CD4-positive, alpha-beta T cell treated with Interleukin-17A for 1 hour (primary cell): ENCODE data around the gene OR5A2.
"Not testable (repeated sequence)": the region's sequence is repeated elsewhere in the genome, so short reads cannot be mapped to it uniquely, and the experiment has no call there.

ENCODE experiments used
- DNase-seq: peaks from one replicate; pipeline ENCODE4 v3.0.0-alpha.2; 2020

OR5A2 gene

DNA sequence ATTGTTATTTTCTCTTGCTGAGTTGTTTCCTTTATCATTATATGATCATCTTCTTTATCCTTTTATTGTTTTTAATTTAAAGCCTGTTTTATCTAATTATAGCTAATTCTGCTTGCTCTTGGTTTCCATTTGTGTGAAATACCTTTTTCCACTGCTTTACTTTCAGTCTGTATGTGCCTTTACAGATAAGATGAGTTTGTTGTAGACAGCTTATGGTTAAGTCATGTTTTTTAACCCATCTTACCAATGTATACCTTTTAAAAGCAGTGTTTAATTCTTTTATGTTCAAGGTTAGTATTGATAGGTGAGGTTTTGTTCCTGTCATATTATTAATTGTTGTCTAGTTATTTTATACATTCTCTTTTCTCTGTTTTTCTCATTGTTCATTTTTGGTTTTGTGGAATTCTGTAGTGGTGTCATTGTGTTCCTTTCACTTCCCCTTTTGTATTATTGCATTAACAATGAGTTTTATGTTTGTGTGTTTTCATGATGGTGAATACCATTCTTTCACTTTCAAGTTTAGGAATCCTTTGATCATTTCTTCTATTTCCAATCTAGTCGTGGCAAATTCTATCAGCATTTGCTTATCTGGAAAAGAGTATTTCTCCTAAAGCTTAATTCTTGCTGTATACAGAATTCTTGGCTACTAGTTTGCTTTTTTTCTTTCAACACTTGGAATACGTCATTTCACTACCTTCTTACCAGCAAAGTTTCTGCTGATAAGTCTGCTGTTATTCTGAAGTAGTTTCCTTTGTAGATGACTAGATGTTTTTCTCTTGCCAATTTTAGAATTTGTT lies 45.8 kb downstream of the OR5A2 start:
- DNase-seq: no peak

DNA sequence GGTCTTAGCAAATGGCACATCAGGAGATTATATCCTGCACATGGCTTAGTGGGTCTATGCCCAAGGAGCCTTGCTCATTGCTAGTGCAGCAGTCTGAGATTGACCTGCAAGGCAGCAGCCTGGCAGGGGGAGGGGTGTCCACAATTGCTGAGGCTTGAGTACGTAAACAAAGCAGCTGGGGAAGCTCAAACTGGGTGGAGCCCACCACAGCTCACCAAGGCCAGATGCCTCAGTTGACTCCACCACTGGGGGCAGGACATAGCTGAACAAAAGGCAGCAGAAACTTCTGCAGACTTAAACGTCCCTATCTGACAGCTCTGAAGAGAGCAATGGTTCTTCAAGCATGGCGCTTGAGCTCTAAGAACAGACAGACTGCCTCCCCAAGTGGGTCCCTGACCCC lies 53.9 kb downstream of the OR5A2 start:
- DNase-seq: not testable (repeated sequence)

DNA sequence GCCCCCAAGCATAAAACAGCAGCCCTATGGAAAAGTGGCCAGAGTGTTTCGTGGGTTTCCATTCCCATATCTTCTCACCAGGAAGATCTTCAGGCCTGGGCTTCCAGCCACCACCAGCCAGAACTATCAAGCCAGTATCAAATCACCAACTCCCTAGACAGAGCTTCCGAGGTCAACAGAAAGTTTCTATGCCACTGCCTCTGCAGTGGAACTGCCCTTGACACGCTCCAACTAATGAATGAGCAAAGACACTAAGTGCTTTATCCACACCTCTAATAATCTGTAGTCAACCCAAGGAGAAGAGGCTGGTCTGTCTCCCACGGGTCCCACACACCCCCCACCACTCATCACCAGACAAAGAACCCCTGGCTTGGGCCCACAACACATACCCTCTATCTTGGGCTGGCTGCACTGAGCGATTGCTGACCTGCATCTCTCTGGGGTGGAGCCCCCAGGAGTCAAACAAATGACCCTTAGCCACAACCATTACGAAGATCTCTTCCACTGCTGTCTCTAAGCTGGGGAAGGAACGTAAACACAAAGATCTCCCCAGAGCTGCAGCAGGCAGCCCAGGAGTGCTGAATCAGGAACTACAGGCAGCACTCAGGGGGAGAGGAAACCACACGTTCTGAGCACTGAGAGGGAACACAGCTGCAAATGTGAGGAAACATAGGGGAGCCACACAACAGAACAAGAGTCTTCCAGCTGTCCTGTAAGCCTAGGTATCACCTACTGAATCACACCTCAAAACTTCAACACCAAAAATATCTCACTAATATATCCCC lies 57.8 kb downstream of the OR5A2 start:
- no peak for DNase-seq
